HG02678 (cell line): ENCODE results near the gene CLCNKA.
"Not testable (repeated sequence)": the region's sequence is repeated elsewhere in the genome, so short reads cannot be mapped to it uniquely, and the experiment has no call there.

Experiments used
- ATAC-seq: cut with Tn5 transposase; IDR thresholded peaks from one replicate; pipeline ENCODE4 v1.9.1; 2021; ENCODE audit warnings: mild to moderate bottlenecking, moderate library complexity; ENCODE audit not compliant: unreplicated experiment

Gene CLCNKA

DNA sequence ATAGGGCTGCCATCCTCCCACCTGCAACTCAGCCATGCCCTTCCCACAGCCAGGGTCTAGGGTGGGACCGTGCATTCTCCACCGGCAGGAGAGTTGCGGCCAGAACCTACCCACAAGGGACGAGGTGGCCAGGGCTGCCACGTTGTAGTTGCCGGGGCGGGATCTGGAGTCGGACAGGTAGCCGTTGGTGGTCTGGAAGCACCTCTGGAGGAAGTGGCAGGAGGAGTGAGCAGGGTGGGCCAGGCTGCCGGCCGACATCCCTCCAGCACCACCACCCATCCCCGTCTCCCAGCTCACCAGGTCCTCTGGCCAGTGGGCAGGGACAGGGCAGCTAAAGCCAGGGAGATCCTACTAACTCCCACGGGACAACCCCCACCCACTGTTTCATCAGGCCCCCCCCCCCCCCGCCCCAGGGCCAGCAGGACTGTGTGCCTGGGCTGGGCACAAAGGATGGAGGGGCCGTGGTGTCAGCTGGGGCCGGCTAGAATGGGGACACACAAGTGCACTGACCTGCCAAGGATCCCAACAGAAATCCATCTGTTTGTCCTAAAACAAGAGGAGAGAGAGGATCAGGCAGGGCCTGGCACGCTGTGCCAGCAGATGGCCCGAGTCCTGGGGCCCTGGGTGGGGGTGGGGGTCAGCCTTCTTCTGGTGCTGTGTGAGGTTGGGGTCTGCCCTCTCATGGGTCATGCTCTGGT, 40.3 kb downstream of the CLCNKA start:
- ATAC-seq, result not testable (repeated sequence)

DNA sequence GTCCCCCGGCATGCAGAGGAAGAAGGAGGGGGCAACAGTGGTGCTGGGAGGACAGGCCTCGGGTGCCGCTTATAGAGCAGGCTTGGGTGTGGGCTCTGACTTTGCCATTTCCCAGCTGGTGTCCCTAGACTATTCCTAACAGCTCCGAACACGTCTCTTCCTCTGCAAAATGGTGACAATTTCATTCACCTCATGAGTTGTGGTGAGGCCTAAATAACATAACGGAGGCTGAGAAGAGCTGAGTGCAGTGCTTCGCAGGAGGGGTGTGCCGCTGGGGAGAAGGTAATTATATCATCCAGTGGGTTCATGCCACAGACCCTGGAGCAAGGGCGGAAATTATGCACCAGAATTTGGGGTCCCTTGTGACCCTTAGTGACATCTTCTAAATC, 40.8 kb downstream of the CLCNKA start:
- not testable (repeated sequence) for ATAC-seq

DNA sequence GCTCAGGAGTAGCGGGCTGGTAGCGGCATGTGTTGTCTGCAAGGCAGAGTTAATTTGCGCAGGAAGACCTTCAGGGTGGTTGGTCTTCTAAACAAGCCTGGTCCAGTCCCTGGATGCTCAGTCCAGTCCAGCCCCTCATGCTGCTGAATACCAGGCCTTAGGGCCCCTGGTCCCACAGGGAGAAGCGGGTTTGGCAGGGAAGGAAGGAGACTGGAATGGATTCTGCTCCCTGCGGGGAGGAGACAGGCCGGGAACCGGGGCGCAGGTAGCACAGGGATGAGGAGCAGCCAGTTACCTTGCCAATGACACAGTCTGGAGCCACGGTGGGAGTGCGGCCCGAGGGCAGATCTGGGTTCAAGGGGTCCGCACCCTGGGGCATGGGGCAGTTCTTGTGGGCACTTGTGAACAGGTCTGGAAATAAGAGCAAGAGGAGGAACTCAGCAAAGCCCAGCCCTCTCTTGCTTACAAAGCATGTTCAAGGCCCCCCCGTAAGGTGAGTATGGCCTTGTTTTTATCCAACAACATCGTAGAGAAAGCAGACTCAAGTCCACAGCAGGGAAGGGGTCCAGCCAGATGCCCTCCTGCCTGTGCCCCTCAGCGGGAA, 41.5 kb downstream of the CLCNKA start:
- ATAC-seq, result no peak

GRCh38 chr1:16063921-16064320, 42.1 kb downstream of the CLCNKA start:
- no peak for ATAC-seq

- ATAC-seq, result no peak
Observed at GRCh38 chr1:16064536-16065268, 42.9 kb downstream of the CLCNKA start.

GRCh38 chr1:16065269-16065576, 43.4 kb downstream of the CLCNKA start:
- ATAC-seq, result no peak

GRCh38 chr1:16066245-16066644, 44.4 kb downstream of the CLCNKA start:
- no peak for ATAC-seq

- no peak for ATAC-seq
Observed at GRCh38 chr1:16067127-16067768, 45.4 kb downstream of the CLCNKA start.

GRCh38 chr1:16067933-16068332, 46.1 kb downstream of the CLCNKA start:
- ATAC-seq, result no peak

GRCh38 chr1:16068356-16069270, 46.8 kb downstream of the CLCNKA start:
- ATAC-seq, result no peak

GRCh38 chr1:16070640-16071355, 49.0 kb downstream of the CLCNKA start:
- no peak for ATAC-seq

GRCh38 chr1:16071614-16072013, 49.8 kb downstream of the CLCNKA start:
- ATAC-seq, result no peak

GRCh38 chr1:16072095-16072494, 50.3 kb downstream of the CLCNKA start:
- no peak for ATAC-seq

DNA sequence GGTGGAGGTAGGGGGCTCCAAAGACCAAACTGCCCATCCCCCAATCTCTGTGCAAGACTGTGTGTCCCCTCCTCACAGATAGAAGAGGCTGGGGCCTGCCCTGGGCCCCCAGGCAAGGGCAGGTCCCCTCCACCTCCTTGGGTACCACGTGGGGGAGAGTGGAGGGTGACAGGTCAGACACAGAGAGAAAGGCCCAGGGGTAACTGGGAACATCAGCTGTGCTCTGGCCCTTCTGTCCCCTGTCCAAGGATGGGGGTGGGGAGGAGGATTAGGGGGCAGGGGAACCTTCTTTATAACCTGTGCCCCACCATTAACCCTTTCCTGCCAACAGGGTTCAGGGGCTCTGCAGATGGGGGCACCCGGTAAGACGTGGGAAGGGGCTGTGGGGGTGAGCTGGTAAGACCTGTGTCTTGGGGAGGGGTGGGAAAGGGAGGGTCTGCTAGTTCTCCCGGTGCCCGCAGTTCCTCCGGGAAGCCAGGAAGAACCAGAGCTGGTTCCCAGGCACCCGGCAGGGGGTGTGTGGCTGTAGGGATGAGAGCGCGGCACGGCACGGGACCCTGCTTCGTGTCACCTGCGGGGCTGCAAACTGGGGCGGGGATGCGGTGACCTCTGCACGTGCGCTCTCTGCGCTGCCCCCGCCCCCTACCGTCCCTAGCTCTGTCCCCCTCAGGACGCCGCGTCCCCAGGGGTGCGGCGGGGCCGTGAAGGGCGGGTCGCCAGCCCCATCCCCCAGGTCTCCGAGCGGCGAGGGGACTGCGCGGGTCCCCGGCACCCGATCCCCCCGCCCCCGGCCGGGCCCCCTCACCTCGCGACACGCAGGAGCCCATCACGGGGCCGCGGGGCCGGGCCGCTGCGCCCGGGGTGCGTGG, 51.0 kb downstream of the CLCNKA start:
- peak; percentile 21 for ATAC-seq

DNA sequence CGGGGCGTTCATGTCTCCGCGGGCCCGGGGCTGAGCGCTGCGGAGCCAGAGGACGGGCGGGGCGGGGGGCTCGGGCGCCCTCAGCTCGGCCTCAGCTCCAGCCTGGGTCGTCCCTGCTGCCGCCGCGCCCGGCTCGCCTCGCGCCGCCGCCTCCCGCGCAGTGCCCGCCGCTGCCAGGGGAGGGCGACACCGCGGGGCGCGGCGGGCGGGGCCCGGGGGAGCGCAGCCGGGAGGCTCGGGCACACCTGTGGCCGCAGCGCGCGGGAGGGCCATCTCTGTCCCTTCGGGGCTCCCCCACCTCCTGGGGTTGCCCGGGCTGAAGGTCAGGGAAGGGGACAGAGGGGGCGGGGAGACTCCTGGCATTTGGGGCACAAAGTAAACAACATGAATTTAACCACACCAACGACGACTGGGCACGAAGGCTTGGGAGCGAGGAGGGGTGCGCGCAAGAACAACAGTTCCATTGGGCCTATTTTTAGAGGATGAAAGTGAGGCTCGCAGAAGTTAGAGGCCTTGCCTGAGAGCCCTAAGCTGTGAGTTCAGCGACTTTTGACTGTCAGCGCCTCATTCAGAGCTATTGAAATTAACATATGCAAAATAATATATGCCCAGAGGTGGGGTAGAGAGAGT, 51.8 kb downstream of the CLCNKA start, which contains the start of gene FAM131C:
Gene FAM131C (minus strand): TSS at position 162 of the 630 bp plus-strand sequence. CDS start 209 bp downstream, outside the sequence.
- peak; percentile 59 for ATAC-seq

DNA sequence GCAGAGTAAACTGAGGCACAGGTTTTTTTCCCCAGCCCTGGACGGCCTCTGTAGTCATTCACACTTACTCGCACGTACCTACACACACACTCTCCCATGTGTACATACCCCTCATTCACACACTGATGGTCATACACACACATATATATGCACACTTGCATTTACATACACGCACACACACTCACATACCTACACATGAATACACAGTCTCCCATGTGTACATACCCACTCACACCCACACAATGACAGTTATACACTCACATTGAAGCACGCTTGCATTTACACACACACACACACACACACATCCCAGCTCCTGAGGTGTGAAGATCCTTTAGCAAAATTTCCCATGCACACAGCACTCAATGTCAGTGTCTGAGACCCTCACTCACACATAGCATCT, 52.4 kb downstream of the CLCNKA start:
- ATAC-seq, result no peak

GRCh38 chr1:16075337-16076030, 53.6 kb downstream of the CLCNKA start:
- ATAC-seq, result no peak
